Stomach smooth muscle (tissue), 2 donors: ENCODE measurements around the gene C2orf68.

Experiments
- H3K27ac ChIP-seq: one replicate; pipeline ENCODE4 v1.7.0; 2013; ENCODE audit warnings: mild to moderate bottlenecking, low read length, inconsistent platforms
- H3K27me3 ChIP-seq, 2 donors: one replicate each; pipeline ENCODE4 v1.7.0; 2013; ENCODE audit warnings: low read length in 2 of 2; ENCODE audit not compliant: insufficient read depth in 2 of 2, control insufficient read depth in 1 of 2
- H3K36me3 ChIP-seq, 2 donors: one replicate each; pipeline ENCODE4 v1.7.0; 2013; ENCODE audit warnings: low read length in 2 of 2; ENCODE audit not compliant: control insufficient read depth in 2 of 2, insufficient read depth in 2 of 2
- H3K4me1 ChIP-seq: one replicate; pipeline ENCODE4 v1.7.0; 2013; ENCODE audit warnings: low read length; ENCODE audit not compliant: control insufficient read depth, insufficient read depth
- H3K4me3 ChIP-seq, 2 donors: one replicate each; pipeline ENCODE4 v1.7.0; 2013; ENCODE audit warnings: low read length in 2 of 2
- H3K9ac ChIP-seq, 2 donors: one replicate each; pipeline ENCODE4 v1.7.0; 2013; ENCODE audit warnings: low read length in 2 of 2, mild to moderate bottlenecking in 1 of 2
- H3K9me3 ChIP-seq, 2 donors: one replicate each; pipeline ENCODE4 v1.7.0; 2013; ENCODE audit warnings: low read length in 2 of 2; ENCODE audit not compliant: control insufficient read depth in 2 of 2
- donor health status: healthy.
- donor health status: Pancreatic carcinoma.

C2orf68 gene

DNA sequence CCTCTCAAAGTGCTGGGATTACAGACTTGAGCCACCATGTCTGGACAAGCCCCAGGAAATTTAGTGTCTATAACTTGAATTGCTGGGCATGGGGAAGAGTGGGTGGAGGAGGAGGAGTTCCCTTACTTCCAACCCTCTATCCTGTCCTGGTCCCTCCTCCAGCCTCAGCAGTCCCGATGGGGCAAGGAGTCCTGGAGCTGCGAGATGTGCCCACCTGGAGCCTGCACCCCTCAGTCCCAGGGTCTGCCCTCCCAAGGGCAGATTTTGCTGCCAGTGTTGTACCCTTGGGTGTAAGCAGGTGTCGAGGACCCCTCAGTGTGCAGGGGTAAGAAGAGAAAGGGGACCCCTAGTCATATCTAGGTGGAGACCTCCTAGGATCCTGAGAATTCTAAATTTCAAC is 31.7 kb downstream of the C2orf68 start:
- Histone ChIP-seq H3K36me3 (no peaks in the 10 kb centered on the region), H3K9me3 (no peaks in the 10 kb centered on the region), H3K4me3 (no peak overlapping the region), H3K27me3 (no peaks in the 10 kb centered on the region), H3K4me1 (peaks cover 26% of the 10 kb centered on the region), H3K9ac (no peak overlapping the region), H3K27ac (no peak overlapping the region)

DNA sequence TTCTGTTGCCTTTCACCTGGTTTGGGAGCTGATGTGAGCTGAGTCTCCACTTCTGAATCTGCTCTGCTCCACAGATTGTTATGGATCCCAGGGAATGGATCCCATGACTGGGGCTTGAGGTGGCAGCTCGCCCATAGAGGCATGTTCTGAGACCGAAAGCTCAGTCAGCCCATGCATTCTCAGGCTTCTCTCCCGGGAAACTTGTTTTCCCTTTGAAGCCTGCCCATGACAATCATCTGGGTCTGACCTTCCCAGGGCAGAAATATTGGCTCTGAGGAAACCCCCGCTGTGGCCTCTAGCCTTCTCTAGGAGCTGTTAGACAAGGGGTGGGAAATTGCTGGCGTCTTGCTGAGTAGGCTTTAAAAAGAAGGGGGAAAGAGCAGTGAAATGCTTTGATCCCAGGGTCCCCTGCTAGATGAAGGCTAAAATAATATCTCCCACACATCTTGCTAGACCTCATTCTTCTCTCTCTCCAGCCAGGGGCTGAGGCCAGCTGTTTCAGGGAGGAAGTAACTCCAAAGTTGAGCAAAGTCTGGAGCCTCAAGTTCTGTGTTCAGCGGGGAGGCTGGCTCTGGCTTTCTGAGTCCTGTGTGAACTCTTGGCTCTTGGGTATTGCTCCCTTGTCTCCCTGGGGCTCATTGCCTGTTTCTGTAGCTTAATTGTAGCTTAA is 32.5 kb downstream of the C2orf68 start:
- H3K9ac ChIP-seq: peak overlapping the region in 1 of 2 donors; percentile 45
- no peaks in the 10 kb centered on the region for H3K36me3 ChIP-seq
- H3K9me3 ChIP-seq: no peaks in the 10 kb centered on the region
- no peak overlapping the region for H3K4me3 ChIP-seq
- no peak overlapping the region for H3K27ac ChIP-seq
- H3K27me3 ChIP-seq: no peaks in the 10 kb centered on the region
- peaks cover 19% of the 10 kb centered on the region for H3K4me1 ChIP-seq

DNA sequence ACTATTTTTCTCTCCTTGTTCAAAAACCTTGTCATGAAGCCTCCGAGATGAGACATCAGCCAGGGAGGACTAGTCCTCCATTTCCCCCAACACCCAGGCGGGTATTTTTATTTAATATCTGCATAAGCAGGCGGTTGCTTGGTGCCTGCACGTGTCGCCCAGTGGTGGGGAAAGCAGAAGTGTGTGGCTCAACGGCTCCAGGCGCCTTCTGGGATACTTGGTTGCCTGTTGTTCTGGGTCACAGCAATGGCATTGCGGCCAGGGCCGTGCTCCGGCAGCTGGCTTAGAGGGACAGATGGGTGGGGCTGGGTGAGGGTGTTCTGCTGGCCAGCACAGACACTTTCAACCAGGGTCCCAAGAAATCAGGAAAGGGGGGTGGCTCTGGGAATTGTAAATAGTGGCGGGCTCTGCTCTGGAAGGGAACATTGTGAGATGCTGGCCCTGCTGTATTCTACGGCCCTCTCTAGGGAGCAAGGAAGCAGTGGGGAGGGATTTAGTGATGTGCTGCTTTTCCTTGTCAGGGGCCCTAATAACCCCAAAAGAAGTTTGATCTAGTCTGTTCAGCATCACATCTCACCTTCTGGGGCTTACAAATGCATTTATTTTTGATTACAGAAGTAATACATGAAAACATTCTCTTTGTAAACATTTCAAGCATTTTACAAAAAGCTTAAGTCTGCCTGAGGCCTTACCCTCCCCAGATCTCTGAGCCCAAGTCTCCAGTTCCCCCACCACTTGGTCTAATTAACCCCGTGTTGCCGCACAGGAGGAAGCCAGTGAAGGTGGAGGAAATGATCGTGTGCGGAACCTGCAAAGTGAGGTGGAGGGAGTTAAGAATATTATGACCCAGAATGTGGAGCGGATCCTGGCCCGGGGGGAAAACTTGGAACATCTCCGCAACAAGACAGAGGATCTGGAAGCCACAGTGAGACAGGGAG is 33.4 kb downstream of the C2orf68 start:
- H3K27me3 ChIP-seq: no peaks in the 10 kb centered on the region
- peaks cover 15% of the 10 kb centered on the region for H3K4me1 ChIP-seq
- no peaks in the 10 kb centered on the region for H3K36me3 ChIP-seq
- peak overlapping the region; percentile 37 for H3K27ac ChIP-seq
- H3K4me3 ChIP-seq: no peak overlapping the region
- H3K9me3 ChIP-seq: no peaks in the 10 kb centered on the region
- H3K9ac ChIP-seq: peak overlapping the region in 1 of 2 donors; percentile 45

- Histone ChIP-seq H3K27me3 (no peaks in the 10 kb centered on the region), H3K4me3 (peak within 1 kb of the TSS in 1 of 2 donors; percentile 47), H3K4me1 (peaks cover 15% of the 10 kb centered on the region), H3K27ac (peak within 1 kb of the TSS; percentile 37), H3K9ac (no peak within 1 kb of the TSS), H3K36me3 (no peaks in the 10 kb centered on the region), H3K9me3 (no peaks in the 10 kb centered on the region)
These were observed 34.3 kb downstream of the C2orf68 start, which contains the start of gene VAMP8 for GRCh38 chr2:85577386-85578242. Gene VAMP8, plus strand, starts transcription at chr2:85577586. Its CDS starts 61 bp downstream, at chr2:85577647.

- Histone ChIP-seq H3K27me3 (no peaks in the 10 kb centered on the region), H3K4me3 (no peak overlapping the region), H3K9me3 (no peaks in the 10 kb centered on the region), H3K27ac (no peak overlapping the region), H3K9ac (no peak overlapping the region), H3K4me1 (peaks cover 15% of the 10 kb centered on the region), H3K36me3 (no peaks in the 10 kb centered on the region)
These were observed 34.8 kb downstream of the C2orf68 start for GRCh38 chr2:85577063-85577385.

- Histone ChIP-seq H3K27ac (no peak overlapping the region), H3K4me3 (no peak overlapping the region), H3K9me3 (no peaks in the 10 kb centered on the region), H3K9ac (no peak overlapping the region), H3K36me3 (no peaks in the 10 kb centered on the region), H3K27me3 (no peaks in the 10 kb centered on the region), H3K4me1 (peaks cover 15% of the 10 kb centered on the region)
These were observed 36.1 kb downstream of the C2orf68 start for GRCh38 chr2:85575739-85576138.

DNA sequence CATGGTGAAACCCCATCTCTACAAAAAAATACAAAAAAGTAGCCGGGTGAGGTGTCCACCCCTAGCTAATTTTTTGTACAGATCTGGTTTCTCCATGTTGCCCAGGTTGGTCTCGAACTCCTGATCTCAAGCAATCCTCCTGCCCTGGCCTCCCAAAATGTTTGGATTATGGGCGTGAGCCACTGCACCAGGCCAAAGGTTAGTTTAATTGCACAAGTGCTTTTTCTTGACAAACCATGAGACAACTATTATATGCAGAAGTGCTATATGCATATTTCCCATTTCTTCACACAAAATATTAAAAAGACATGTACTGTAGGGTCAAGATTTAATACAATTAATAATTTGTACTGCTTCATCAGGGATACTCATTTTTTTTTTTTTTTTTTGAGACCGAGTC is 45.6 kb downstream of the C2orf68 start:
- Histone ChIP-seq H3K9me3 (no peaks in the 10 kb centered on the region), H3K36me3 (no peaks in the 10 kb centered on the region), H3K4me3 (no peak overlapping the region), H3K27ac (no peak overlapping the region), H3K4me1 (no peaks in the 10 kb centered on the region), H3K9ac (no peak overlapping the region), H3K27me3 (no peaks in the 10 kb centered on the region)

DNA sequence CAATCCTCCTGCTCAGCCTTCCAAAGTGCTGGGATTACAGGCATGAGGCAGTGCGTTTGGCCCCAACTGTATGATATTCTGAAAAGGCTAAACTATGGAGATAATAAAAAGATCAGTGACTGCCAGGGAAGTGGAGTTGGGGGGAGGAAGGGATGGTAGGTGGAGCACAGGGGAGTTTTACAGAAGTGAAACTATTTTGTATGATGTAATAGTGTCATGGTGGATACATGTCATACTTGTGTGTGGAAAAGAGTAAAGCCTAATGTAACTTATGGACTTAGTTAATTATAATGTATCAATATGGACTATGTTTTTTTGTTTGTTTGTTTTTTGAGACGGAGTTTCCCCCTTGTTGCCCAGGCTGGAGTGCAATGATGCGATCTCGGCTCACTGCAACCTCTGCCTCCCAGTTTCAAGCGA is 47.7 kb downstream of the C2orf68 start:
- Histone ChIP-seq H3K9ac (no peak overlapping the region), H3K27ac (no peak overlapping the region), H3K4me1 (peaks cover 11% of the 10 kb centered on the region), H3K9me3 (no peaks in the 10 kb centered on the region), H3K36me3 (no peaks in the 10 kb centered on the region), H3K27me3 (no peaks in the 10 kb centered on the region), H3K4me3 (no peak overlapping the region)

DNA sequence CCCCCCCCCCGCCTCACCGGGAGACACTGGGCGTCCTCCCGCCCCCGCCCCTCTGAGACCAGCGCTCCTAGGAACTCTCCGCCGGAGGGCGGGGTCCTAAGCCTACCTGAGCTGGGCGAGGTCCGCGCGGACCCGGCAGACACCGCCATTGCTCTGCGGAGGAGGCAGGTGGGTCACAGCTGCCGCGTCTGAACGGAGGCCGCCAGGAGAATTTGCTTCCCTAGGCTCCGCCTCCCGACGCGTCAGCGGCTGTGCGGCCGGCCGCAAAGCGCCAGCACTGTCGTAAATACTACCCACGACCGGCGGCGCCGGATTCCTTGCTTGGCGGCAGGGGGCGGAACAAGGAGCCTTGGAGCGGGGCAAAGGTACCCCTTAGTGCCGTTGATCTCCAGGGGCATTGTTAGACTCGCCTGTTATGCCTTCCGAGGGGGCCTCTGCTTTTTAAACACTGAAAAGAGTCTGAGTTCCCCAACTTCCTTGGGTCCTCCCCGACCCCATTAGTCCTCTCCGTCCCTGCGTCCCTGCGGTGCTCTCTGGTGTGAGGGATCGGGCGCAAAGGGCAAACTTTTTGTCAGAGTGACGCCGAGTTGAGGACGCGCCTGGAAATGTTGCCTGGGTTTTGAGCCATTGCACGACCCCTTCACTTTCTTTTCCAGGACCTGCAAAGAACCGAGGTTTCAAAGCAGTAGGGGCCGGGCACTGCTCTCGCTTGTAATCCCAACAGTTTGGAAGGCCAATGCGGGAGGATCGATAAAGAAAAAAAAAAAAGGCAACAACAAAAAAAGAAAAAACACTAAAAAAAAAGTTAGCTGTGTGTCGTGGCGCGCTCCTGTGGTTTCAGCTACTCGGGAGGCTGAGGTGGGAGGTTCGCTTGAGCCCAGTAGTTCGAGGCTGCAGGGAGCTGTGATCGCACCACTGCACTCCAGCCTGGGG is 50.3 kb downstream of the C2orf68 start, which contains the start of gene GGCX:
TSS of gene GGCX (minus strand) at position 214 of the 933 bp plus-strand sequence. CDS start at position 149, 65 bp downstream.
- no peaks in the 10 kb centered on the region for H3K27me3 ChIP-seq
- peaks cover 0 to 9% of the 10 kb centered on the region in 2 donors for H3K36me3 ChIP-seq
- H3K4me3 ChIP-seq: peak within 1 kb of the TSS; percentile 78 to 99
- peak within 1 kb of the TSS; percentile 74 for H3K27ac ChIP-seq
- H3K9me3 ChIP-seq: no peaks in the 10 kb centered on the region
- H3K9ac ChIP-seq: peak within 1 kb of the TSS; percentile 66 to 88
- H3K4me1 ChIP-seq: peaks cover 16% of the 10 kb centered on the region
